ENCODE results near the gene ANGPTL4.

The ANGPTL4 gene

GRCh38 chr19:8416796-8417195 lies 52.8 kb downstream of the ANGPTL4 start:
- H3K9me3 ChIP-seq (ENCODE audit: severe bottlenecking), result no peaks in the 10 kb centered on the region
- H3K27me3 ChIP-seq (ENCODE audit: insufficient read depth, low read depth, severe bottlenecking), result no peaks in the 10 kb centered on the region
- no peaks in the 10 kb centered on the region for H3K36me3 ChIP-seq
- no peak overlapping the region for H3K4me3 ChIP-seq (ENCODE audit: low read depth, low read length)
- H3K27ac ChIP-seq, result no peak overlapping the region
- no peak for DNase-seq
- no peak for TF ChIP-seq CTCF (IDR thresholded peaks at IDR 0.05; ENCODE audit: low read depth, low read length)

DNA sequence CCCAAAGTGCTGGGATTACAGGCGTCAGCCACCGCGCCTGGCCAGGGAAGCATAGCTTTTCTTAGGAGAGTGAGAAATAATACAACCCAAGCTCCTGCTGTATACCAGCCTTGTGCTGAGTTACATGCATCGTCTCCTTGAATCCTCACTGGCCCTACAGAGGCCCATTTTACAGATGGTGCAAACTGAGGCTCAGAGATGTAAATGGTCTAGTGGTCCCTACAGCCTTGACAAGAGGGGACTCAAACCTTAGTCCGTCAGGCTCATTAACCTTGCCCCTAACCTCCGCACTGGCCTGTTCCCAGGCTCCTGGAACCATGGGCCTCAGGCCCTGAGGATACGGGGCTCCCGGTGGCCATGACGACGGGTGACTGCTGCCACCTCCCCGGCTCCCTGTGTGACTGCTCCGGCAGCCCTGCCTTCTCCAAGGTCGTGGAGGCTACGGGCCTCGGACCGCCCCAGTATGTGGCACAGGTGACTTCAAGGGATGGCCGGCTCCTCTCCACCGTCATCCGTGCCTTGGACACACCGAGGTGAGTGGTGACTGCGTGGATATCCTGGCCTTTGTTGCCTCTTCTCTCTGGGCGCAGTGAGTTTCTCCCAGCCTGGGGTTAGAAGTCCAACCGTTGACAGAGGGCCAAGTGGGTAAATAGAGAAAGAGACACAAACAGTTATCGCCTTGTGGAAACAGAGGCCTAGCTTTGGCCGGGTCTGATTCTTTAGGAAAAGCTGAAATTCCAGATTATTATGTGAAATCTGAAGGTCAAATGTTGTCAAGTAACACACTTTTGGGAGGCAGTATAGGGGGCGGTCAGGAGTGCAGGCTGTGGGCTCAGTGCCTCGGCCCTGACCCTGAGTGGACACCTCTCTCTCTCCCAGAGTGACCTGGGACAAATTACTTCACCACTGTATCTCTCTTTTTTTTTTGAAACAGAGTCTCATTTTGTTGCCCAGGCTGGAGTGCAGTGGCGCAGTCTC lies 57.8 kb downstream of the ANGPTL4 start:
- Histone ChIP-seq H3K27me3 (ENCODE audit: insufficient read depth, low read depth, severe bottlenecking) (no peaks in the 10 kb centered on the region), H3K9me3 (ENCODE audit: severe bottlenecking) (no peaks in the 10 kb centered on the region), H3K27ac (no peak overlapping the region), H3K36me3 (no peaks in the 10 kb centered on the region), H3K4me3 (ENCODE audit: low read depth, low read length) (no peak overlapping the region)
- DNase-seq, result no peak
- no peak for TF ChIP-seq CTCF (IDR thresholded peaks at IDR 0.05; ENCODE audit: low read depth, low read length)

DNA sequence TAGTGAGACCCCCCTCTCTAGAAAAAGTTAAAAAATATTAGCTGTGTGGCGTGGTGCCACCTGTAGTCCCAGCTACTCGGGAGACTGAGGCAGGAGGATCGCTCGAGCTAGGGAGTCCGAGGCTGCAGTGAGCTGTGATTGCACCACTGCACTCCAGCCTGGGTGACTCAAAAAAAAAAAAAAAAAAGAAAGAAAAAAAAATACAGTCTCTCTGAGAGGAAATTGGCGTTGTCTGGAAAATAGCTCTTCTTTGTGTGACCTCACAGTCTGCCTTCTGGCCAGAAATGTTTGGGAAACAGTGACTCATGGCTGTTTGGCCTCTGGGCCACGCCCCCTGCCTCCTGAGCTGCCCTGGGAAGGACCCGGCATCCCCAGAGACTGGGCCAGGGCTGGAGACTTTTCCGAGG lies 59.9 kb downstream of the ANGPTL4 start:
- no peak for DNase-seq
- no peak overlapping the region for H3K4me3 ChIP-seq (ENCODE audit: low read depth, low read length)
- H3K36me3 ChIP-seq, result no peaks in the 10 kb centered on the region
- no peak for TF ChIP-seq CTCF (IDR thresholded peaks at IDR 0.05; ENCODE audit: low read depth, low read length)
- no peaks in the 10 kb centered on the region for H3K9me3 ChIP-seq (ENCODE audit: severe bottlenecking)
- no peak overlapping the region for H3K27ac ChIP-seq
- H3K27me3 ChIP-seq (ENCODE audit: insufficient read depth, low read depth, severe bottlenecking), result no peaks in the 10 kb centered on the region
